ENCODE measurements around the gene CYP19A1. TPM values are rescaled to one million over a fixed set of nuclear protein-coding genes. Genes with fewer than 3 reads are reported as not detected.

CYP19A1 gene
- total and polyA plus RNA-seq, 4 donors = 0.03 to 124 (median 0.50) TPM; not detected in 1

DNA sequence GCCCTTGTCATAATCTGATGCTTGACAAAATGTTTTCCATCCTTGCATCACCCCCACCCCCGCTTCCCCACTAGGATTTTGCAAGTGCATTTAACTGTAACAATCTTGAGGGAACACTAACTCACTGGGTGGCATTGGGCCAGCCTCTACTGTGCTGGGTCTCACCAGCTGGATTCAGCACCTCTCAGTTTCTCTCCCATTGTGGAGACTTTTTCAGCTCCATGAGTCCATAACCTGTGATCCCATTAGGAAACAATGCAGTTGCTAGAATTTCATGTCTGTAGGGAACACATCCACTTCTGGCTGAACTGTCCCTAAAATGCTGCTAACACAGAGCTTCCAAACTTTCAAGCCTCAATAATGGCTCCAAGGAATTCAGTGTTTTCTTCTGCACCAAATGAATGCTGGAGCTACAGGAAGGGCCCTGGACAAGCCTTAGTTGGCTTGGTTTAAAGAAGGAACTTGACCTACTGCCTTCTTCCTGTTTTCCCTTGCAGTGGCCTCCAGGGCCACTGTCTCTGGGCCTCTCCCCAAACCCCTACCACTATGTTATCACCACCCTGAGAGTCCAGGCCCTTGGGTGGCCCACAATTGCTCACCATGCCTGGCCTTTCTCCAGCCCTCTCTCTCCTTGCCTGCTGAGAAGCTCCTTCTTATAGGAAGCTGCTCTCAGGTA, 15.6 kb downstream of the CYP19A1 start:
- no peak for DNase-seq (ENCODE audit: low spot score)
- no peak overlapping the region for H3K4me3 ChIP-seq (ENCODE audit: low read depth in 1 of 3, low read length in 3 of 3)
- peaks cover 0 to 7% (median 0%) of the 10 kb centered on the region in 4 donors for H3K27me3 ChIP-seq (ENCODE audit: control insufficient read depth in 4 of 4, insufficient read depth in 4 of 4, low read length in 3 of 4)
- no peak overlapping the region for H3K27ac ChIP-seq (ENCODE audit: low read depth in 1 of 2, low read length in 2 of 2)
- no peaks in the 10 kb centered on the region for H3K9me3 ChIP-seq (ENCODE audit: control insufficient read depth in 4 of 4, low read length in 3 of 4)
- H3K36me3 ChIP-seq (ENCODE audit: control insufficient read depth in 4 of 4, insufficient read depth in 3 of 4, low read depth in 1 of 4, low read length in 3 of 4) = no peaks in the 10 kb centered on the region
- WGBS = 87% methylated on average over 1 of the region's 1 CpG
- no peak for TF ChIP-seq RXRA (IDR thresholded peaks at IDR 0.05)
- no peak for TF ChIP-seq FOXA2 (IDR thresholded peaks at IDR 0.05)
- TF ChIP-seq JUND (IDR thresholded peaks at IDR 0.05) = no peak
- TF ChIP-seq, protein P1, sequence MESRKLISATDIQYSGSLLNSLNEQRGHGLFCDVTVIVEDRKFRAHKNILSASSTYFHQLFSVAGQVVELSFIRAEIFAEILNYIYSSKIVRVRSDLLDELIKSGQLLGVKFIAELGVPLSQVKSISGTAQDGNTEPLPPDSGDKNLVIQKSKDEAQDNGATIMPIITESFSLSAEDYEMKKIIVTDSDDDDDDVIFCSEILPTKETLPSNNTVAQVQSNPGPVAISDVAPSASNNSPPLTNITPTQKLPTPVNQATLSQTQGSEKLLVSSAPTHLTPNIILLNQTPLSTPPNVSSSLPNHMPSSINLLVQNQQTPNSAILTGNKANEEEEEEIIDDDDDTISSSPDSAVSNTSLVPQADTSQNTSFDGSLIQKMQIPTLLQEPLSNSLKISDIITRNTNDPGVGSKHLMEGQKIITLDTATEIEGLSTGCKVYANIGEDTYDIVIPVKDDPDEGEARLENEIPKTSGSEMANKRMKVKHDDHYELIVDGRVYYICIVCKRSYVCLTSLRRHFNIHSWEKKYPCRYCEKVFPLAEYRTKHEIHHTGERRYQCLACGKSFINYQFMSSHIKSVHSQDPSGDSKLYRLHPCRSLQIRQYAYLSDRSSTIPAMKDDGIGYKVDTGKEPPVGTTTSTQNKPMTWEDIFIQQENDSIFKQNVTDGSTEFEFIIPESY (IDR thresholded peaks at IDR 0.05) = no peak
- TF ChIP-seq, protein P2, sequence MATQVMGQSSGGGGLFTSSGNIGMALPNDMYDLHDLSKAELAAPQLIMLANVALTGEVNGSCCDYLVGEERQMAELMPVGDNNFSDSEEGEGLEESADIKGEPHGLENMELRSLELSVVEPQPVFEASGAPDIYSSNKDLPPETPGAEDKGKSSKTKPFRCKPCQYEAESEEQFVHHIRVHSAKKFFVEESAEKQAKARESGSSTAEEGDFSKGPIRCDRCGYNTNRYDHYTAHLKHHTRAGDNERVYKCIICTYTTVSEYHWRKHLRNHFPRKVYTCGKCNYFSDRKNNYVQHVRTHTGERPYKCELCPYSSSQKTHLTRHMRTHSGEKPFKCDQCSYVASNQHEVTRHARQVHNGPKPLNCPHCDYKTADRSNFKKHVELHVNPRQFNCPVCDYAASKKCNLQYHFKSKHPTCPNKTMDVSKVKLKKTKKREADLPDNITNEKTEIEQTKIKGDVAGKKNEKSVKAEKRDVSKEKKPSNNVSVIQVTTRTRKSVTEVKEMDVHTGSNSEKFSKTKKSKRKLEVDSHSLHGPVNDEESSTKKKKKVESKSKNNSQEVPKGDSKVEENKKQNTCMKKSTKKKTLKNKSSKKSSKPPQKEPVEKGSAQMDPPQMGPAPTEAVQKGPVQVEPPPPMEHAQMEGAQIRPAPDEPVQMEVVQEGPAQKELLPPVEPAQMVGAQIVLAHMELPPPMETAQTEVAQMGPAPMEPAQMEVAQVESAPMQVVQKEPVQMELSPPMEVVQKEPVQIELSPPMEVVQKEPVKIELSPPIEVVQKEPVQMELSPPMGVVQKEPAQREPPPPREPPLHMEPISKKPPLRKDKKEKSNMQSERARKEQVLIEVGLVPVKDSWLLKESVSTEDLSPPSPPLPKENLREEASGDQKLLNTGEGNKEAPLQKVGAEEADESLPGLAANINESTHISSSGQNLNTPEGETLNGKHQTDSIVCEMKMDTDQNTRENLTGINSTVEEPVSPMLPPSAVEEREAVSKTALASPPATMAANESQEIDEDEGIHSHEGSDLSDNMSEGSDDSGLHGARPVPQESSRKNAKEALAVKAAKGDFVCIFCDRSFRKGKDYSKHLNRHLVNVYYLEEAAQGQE (IDR thresholded peaks at IDR 0.05) = no peak
- TF ChIP-seq, protein P3, sequence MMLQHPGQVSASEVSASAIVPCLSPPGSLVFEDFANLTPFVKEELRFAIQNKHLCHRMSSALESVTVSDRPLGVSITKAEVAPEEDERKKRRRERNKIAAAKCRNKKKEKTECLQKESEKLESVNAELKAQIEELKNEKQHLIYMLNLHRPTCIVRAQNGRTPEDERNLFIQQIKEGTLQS (IDR thresholded peaks at IDR 0.05) = no peak
- no peak for TF ChIP-seq RAD21 (IDR thresholded peaks at IDR 0.05)
- TF ChIP-seq, protein P4, sequence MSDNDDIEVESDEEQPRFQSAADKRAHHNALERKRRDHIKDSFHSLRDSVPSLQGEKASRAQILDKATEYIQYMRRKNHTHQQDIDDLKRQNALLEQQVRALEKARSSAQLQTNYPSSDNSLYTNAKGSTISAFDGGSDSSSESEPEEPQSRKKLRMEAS (IDR thresholded peaks at IDR 0.05) = no peak
- no peak for TF ChIP-seq NR2F2 (IDR thresholded peaks at IDR 0.05)
- TF ChIP-seq YY1 (IDR thresholded peaks at IDR 0.05) = no peak
- no peaks in the 10 kb centered on the region for H3K4me1 ChIP-seq (ENCODE audit: control insufficient read depth in 4 of 4, insufficient read depth in 4 of 4, low read length in 3 of 4)
- no peak overlapping the region for H3K9ac ChIP-seq (ENCODE audit: low read depth in 1 of 2, low read length in 2 of 2)

DNA sequence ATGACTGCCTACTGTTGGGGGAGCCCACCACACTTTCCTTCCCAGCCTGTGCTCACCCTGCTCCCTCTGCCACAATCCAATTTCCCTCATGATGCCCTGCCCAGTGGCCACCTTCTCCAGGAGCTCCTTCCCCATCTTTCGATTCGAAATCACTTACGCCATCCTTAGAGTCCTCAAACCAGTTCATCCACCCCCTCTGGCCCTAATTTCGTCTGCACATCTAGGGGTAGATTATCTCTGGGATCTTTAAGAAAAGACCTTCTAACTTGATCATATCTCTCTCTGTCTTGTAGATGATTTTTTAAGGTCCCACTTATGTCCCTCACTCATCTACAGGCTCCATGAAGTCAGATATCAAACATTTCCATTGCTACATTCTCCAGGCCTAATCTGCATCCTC, 17.1 kb downstream of the CYP19A1 start:
- TF ChIP-seq, protein P3 (IDR thresholded peaks at IDR 0.05) = no peak
- TF ChIP-seq, protein P5, sequence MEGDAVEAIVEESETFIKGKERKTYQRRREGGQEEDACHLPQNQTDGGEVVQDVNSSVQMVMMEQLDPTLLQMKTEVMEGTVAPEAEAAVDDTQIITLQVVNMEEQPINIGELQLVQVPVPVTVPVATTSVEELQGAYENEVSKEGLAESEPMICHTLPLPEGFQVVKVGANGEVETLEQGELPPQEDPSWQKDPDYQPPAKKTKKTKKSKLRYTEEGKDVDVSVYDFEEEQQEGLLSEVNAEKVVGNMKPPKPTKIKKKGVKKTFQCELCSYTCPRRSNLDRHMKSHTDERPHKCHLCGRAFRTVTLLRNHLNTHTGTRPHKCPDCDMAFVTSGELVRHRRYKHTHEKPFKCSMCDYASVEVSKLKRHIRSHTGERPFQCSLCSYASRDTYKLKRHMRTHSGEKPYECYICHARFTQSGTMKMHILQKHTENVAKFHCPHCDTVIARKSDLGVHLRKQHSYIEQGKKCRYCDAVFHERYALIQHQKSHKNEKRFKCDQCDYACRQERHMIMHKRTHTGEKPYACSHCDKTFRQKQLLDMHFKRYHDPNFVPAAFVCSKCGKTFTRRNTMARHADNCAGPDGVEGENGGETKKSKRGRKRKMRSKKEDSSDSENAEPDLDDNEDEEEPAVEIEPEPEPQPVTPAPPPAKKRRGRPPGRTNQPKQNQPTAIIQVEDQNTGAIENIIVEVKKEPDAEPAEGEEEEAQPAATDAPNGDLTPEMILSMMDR (IDR thresholded peaks at IDR 0.05; ENCODE audit: low read depth, low read length, missing input control) = no peak
- TF ChIP-seq RXRA (IDR thresholded peaks at IDR 0.05) (no peak), HNF4A (conservative IDR thresholded peaks at IDR 0.05) (no peak), EGR1 (IDR thresholded peaks at IDR 0.05; ENCODE audit: low read depth in 2 of 2) (no peak), FOXA1 (IDR thresholded peaks at IDR 0.05) (no peak), GABPA (IDR thresholded peaks at IDR 0.05 in 1 of 2, conservative IDR thresholded peaks at IDR 0.05 in 1 of 2) (no peak), FOXA2 (IDR thresholded peaks at IDR 0.05) (no peak), JUND (IDR thresholded peaks at IDR 0.05) (no peak), SP1 (IDR thresholded peaks at IDR 0.05) (no peak)
- TF ChIP-seq, protein P2 (IDR thresholded peaks at IDR 0.05) = no peak
- TF ChIP-seq, protein P4 (IDR thresholded peaks at IDR 0.05) = no peak
- Histone ChIP-seq H3K27ac (ENCODE audit: low read depth in 1 of 2, low read length in 2 of 2) (no peak overlapping the region), H3K9ac (ENCODE audit: low read depth in 1 of 2, low read length in 2 of 2) (no peak overlapping the region), H3K9me3 (ENCODE audit: control insufficient read depth in 4 of 4, low read length in 3 of 4) (no peaks in the 10 kb centered on the region), H3K4me1 (ENCODE audit: control insufficient read depth in 4 of 4, insufficient read depth in 4 of 4, low read length in 3 of 4) (no peaks in the 10 kb centered on the region), H3K4me3 (ENCODE audit: low read depth in 1 of 3, low read length in 3 of 3) (no peak overlapping the region), H3K27me3 (ENCODE audit: control insufficient read depth in 4 of 4, insufficient read depth in 4 of 4, low read length in 3 of 4) (peaks cover 0 to 7% (median 0%) of the 10 kb centered on the region in 4 donors), H3K36me3 (ENCODE audit: control insufficient read depth in 4 of 4, insufficient read depth in 3 of 4, low read depth in 1 of 4, low read length in 3 of 4) (no peaks in the 10 kb centered on the region)
- DNase-seq (ENCODE audit: low spot score) = no peak
- WGBS = 89% methylated on average over 4 of the region's 4 CpGs
